GM23338 (cell line): ENCODE data around the gene SYNGR4. TPM values are rescaled to one million over a fixed set of nuclear protein-coding genes. Genes with fewer than 3 reads are reported as not detected.
A peak's percentile ranks its signal among the peaks of the same experiment; 100 is the strongest.

Experiments
- ATAC-seq: fragments of 200-7000 bp; cut with Tn5 transposase; 3 replicates; pipeline ENCODE4 v1.9.1; 2020
- DNase-seq: peaks from one replicate; pipeline ENCODE4 v3.0.0-alpha.2; 2015; ENCODE audit warnings: low spot score
- H2AFZ ChIP-seq: fragments of 200-600 bp; sonication (generic); 2 replicates; pipeline ENCODE4 v1.8.0; 2016; ENCODE audit warnings: antibody characterized with exemption, mild to moderate bottlenecking, moderate library complexity
- H3F3A ChIP-seq: fragments of 200-600 bp; sonication (generic); replicated peaks from 2 replicates; pipeline ENCODE4 v1.8.0; 2017; ENCODE audit warnings: antibody characterized with exemption, mixed run types, low read depth
- H3K27ac ChIP-seq: fragments of 200-600 bp; sonication (generic); 2 replicates; pipeline ENCODE4 v1.6.1; 2016; ENCODE audit warnings: low read depth
- H3K27me3 ChIP-seq: fragments of 200-600 bp; sonication (generic); 2 replicates; pipeline ENCODE4 v1.8.0; 2016; ENCODE audit warnings: mild to moderate bottlenecking, mixed run types, moderate library complexity; ENCODE audit not compliant: insufficient read depth
- H3K36me3 ChIP-seq: fragments of 200-600 bp; sonication (generic); 2 replicates; pipeline ENCODE4 v1.8.0; 2016; ENCODE audit warnings: mild to moderate bottlenecking; ENCODE audit not compliant: insufficient read depth
- H3K4me1 ChIP-seq: fragments of 200-600 bp; sonication (generic); 2 replicates; pipeline ENCODE4 v1.8.0; 2016; ENCODE audit warnings: mild to moderate bottlenecking, moderate library complexity; ENCODE audit not compliant: insufficient read depth
- H3K4me2 ChIP-seq: fragments of 200-600 bp; sonication (generic); 2 replicates; pipeline ENCODE4 v1.7.1; 2017; ENCODE audit warnings: mixed run types
- H3K4me3 ChIP-seq: fragments of 200-600 bp; sonication (generic); 2 replicates; pipeline ENCODE4 v1.6.1; 2016; ENCODE audit warnings: mixed run types
- H3K79me2 ChIP-seq: fragments of 200-600 bp; sonication (generic); replicated peaks from 2 replicates; pipeline ENCODE4 v1.8.0; 2017; ENCODE audit warnings: mild to moderate bottlenecking; ENCODE audit not compliant: insufficient read depth
- H3K9me2 ChIP-seq: fragments of 200-600 bp; sonication (generic); 2 replicates; pipeline ENCODE4 v1.8.0; 2017; ENCODE audit not compliant: insufficient read depth
- H4K20me1 ChIP-seq: fragments of 200-600 bp; sonication (generic); replicated peaks from 2 replicates; pipeline ENCODE4 v1.8.0; 2017; ENCODE audit warnings: mild to moderate bottlenecking; ENCODE audit not compliant: insufficient read depth
- H3K27ac Mint-ChIP-seq: 2 replicates; pipeline ENCODE4 v1.8.0; 2020; ENCODE audit warnings: inconsistent platforms, mild to moderate bottlenecking, moderate library complexity, mixed read lengths
- H3K27me3 Mint-ChIP-seq: 3 replicates; pipeline ENCODE4 v1.8.0; 2022; ENCODE audit warnings: low read depth, mild to moderate bottlenecking, moderate library complexity, mixed read lengths, inconsistent platforms; ENCODE audit not compliant: insufficient read depth, poor library complexity
- H3K36me3 Mint-ChIP-seq: 3 replicates; pipeline ENCODE4 v1.8.0; 2021; ENCODE audit warnings: low read depth, mild to moderate bottlenecking, inconsistent platforms, moderate library complexity, mixed read lengths
- H3K4me1 Mint-ChIP-seq: 3 replicates; pipeline ENCODE4 v1.8.0; 2020; ENCODE audit warnings: mild to moderate bottlenecking, inconsistent platforms, mixed read lengths
- H3K4me3 Mint-ChIP-seq: 3 replicates; pipeline ENCODE4 v1.8.0; 2021; ENCODE audit warnings: moderate library complexity, mild to moderate bottlenecking, inconsistent platforms, mixed read lengths
- H3K9me3 Mint-ChIP-seq: 3 replicates; pipeline ENCODE4 v1.8.0; 2020; ENCODE audit warnings: moderate library complexity, mild to moderate bottlenecking, inconsistent platforms, mixed read lengths
- CREB1 ChIP-seq: fragments of 250-450 bp; sonication (Bioruptor Pico); IDR thresholded peaks from 2 replicates; pipeline ENCODE4 v1.5.0; 2020; ENCODE audit warnings: low read depth, mild to moderate bottlenecking, moderate library complexity
- ETS1 ChIP-seq: IDR thresholded peaks from 2 replicates; pipeline ENCODE4 v1.6.1; 2016; ENCODE audit warnings: antibody characterized with exemption
- EZH2 ChIP-seq: fragments of 200-600 bp; sonication (generic); IDR thresholded peaks from one replicate; pipeline ENCODE4 v1.8.0; 2017; ENCODE audit warnings: antibody characterized with exemption, mild to moderate bottlenecking, low read depth; ENCODE audit not compliant: unreplicated experiment
- JUNB ChIP-seq: IDR thresholded peaks from one replicate; pipeline ENCODE4 v1.6.1; 2016; ENCODE audit warnings: antibody characterized with exemption; ENCODE audit not compliant: unreplicated experiment
- NANOG ChIP-seq: IDR thresholded peaks from 2 replicates; pipeline ENCODE4 v1.6.1; 2016; ENCODE audit warnings: antibody characterized with exemption, borderline replicate concordance
- POLR2AphosphoS5 ChIP-seq: IDR thresholded peaks from 2 replicates; pipeline ENCODE4 v1.6.1; 2016; ENCODE audit warnings: antibody characterized with exemption, low read depth
- REST ChIP-seq: IDR thresholded peaks from one replicate; pipeline ENCODE4 v1.6.1; 2018; ENCODE audit warnings: antibody characterized with exemption; ENCODE audit not compliant: unreplicated experiment
- ZNF114 ChIP-seq: fragments of 250-450 bp; sonication (Bioruptor Pico); IDR thresholded peaks from 2 replicates; pipeline ENCODE4 v1.5.0; 2020; ENCODE audit warnings: mild to moderate bottlenecking, moderate library complexity
- ZNF331 ChIP-seq: fragments of 250-450 bp; sonication (Bioruptor Pico); IDR thresholded peaks from 2 replicates; pipeline ENCODE4 v1.5.0; 2020; ENCODE audit warnings: low read depth, mild to moderate bottlenecking, moderate library complexity
- polyA plus RNA-seq: library from polyadenylated mRNA; unstranded; fragments of >200 nt; fragmentation: Nextera tagmentation; extraction: Ambion mirVana; gene quantifications from 2 replicates; pipeline ENCODE4 v1.2.1, GENCODE V29; 2016
- total RNA-seq: library from RNA; depleted of rRNA; stranded (reverse); fragments of >200 nt; shearing (Covaris generic); gene quantifications from 2 replicates; pipeline ENCODE4 v1.2.3, GENCODE V29; 2014
- TF ChIP-seq, protein P1 (sequence below), 2 experiments: fragments of 200-600 bp in 1 of 2; sonication (generic) in 1 of 2; conservative IDR thresholded peaks; 2 replicates each; pipeline versions ENCODE4 v1.5.1 to v1.6.1; 2016 to 2017; ENCODE audit warnings: antibody characterized with exemption in 2 of 2, low read depth in 2 of 2, mild to moderate bottlenecking in 2 of 2, moderate library complexity in 1 of 2

The SYNGR4 gene
- total and polyA plus RNA-seq, 2 experiments from 2014 or later = not detected

- no peak for DNase-seq
- no peak overlapping the region for H3K27ac Mint-ChIP-seq
- H3K4me3 Mint-ChIP-seq = no peak overlapping the region
Measured at GRCh38 chr19:48350856-48351255, 13.3 kb upstream of the SYNGR4 start.

GRCh38 chr19:48351341-48351752, 12.8 kb upstream of the SYNGR4 start:
- TF ChIP-seq, protein P1, sequence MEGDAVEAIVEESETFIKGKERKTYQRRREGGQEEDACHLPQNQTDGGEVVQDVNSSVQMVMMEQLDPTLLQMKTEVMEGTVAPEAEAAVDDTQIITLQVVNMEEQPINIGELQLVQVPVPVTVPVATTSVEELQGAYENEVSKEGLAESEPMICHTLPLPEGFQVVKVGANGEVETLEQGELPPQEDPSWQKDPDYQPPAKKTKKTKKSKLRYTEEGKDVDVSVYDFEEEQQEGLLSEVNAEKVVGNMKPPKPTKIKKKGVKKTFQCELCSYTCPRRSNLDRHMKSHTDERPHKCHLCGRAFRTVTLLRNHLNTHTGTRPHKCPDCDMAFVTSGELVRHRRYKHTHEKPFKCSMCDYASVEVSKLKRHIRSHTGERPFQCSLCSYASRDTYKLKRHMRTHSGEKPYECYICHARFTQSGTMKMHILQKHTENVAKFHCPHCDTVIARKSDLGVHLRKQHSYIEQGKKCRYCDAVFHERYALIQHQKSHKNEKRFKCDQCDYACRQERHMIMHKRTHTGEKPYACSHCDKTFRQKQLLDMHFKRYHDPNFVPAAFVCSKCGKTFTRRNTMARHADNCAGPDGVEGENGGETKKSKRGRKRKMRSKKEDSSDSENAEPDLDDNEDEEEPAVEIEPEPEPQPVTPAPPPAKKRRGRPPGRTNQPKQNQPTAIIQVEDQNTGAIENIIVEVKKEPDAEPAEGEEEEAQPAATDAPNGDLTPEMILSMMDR (conservative IDR thresholded peaks at IDR 0.05; ENCODE audit: low read depth in 2 of 2) = peak; percentile 91 to 94
- TF ChIP-seq NANOG = no peak
- no peaks in the 10 kb centered on the region for H3K79me2 ChIP-seq
- H3K36me3 ChIP-seq = no peaks in the 10 kb centered on the region
- H2AFZ ChIP-seq = no peak overlapping the region
- no peak overlapping the region for H3K27ac ChIP-seq
- peaks cover 4% of the 10 kb centered on the region for H3K4me1 Mint-ChIP-seq
- 0 out of 2 replicates have a peak, but pooled peaks cover 2% of the 10 kb centered on the region for H3F3A ChIP-seq
- DNase-seq (peak; percentile 88), ATAC-seq (peak; percentile 96)
- H3K27ac Mint-ChIP-seq = no peak overlapping the region
- H4K20me1 ChIP-seq = peaks cover 4% of the 10 kb centered on the region; the same call in 1 of the 2 replicates
- no peak overlapping the region for H3K4me2 ChIP-seq
- peaks cover 9% of the 10 kb centered on the region for H3K27me3 Mint-ChIP-seq
- H3K4me3 Mint-ChIP-seq = no peak overlapping the region
- no peaks in the 10 kb centered on the region for H3K9me2 ChIP-seq
- H3K9me3 Mint-ChIP-seq = peaks cover 3% of the 10 kb centered on the region; the same call in 1 of the 3 replicates
- no peaks in the 10 kb centered on the region for H3K36me3 Mint-ChIP-seq
- H3K27me3 ChIP-seq = no peaks in the 10 kb centered on the region
- H3K4me1 ChIP-seq = no peaks in the 10 kb centered on the region; the same call in 1 of the 2 replicates
- no peak overlapping the region for H3K4me3 ChIP-seq

More at GRCh38 chr19:48350856-48351255, 13.3 kb upstream of the SYNGR4 start:
- ATAC-seq = no peak
- no peak overlapping the region for H3K4me2 ChIP-seq
- peaks cover 11% of the 10 kb centered on the region for H3K27me3 Mint-ChIP-seq
- H4K20me1 ChIP-seq = peaks cover 4% of the 10 kb centered on the region; the same call in 1 of the 2 replicates
- H3K4me1 ChIP-seq = no peaks in the 10 kb centered on the region; the same call in 1 of the 2 replicates
- no peak overlapping the region for H3K4me3 ChIP-seq
- 0 out of 2 replicates have a peak, but pooled peaks cover 2% of the 10 kb centered on the region for H3F3A ChIP-seq
- no peaks in the 10 kb centered on the region for H3K36me3 Mint-ChIP-seq
- H2AFZ ChIP-seq = no peak overlapping the region
- no peaks in the 10 kb centered on the region for H3K36me3 ChIP-seq
- H3K27ac ChIP-seq = no peak overlapping the region
- H3K4me1 Mint-ChIP-seq = peaks cover 4% of the 10 kb centered on the region
- peaks cover 3% of the 10 kb centered on the region; the same call in 1 of the 3 replicates for H3K9me3 Mint-ChIP-seq
- no peaks in the 10 kb centered on the region for H3K9me2 ChIP-seq
- no peak for TF ChIP-seq CREB1 (CRISPR knock-in tag)
- TF ChIP-seq, protein P1 (conservative IDR thresholded peaks at IDR 0.05; ENCODE audit: low read depth in 2 of 2) = no peak
- no peaks in the 10 kb centered on the region for H3K27me3 ChIP-seq
- H3K79me2 ChIP-seq = no peaks in the 10 kb centered on the region

- no peak overlapping the region for H2AFZ ChIP-seq
- no peak overlapping the region for H3K27ac Mint-ChIP-seq
Measured at GRCh38 chr19:48353677-48354076, 10.5 kb upstream of the SYNGR4 start.

More at GRCh38 chr19:48353677-48354076, 10.5 kb upstream of the SYNGR4 start:
- H3K27me3 Mint-ChIP-seq = peaks cover 7% of the 10 kb centered on the region
- H3K36me3 ChIP-seq = no peaks in the 10 kb centered on the region
- no peak overlapping the region for H3K4me3 ChIP-seq
- no peak for TF ChIP-seq ETS1
- TF ChIP-seq POLR2AphosphoS5 = no peak
- no peak for TF ChIP-seq ZNF114
- no peak for TF ChIP-seq REST
- no peak for TF ChIP-seq EZH2
- no peak for TF ChIP-seq JUNB
- no peak for TF ChIP-seq NANOG
- no peak for TF ChIP-seq ZNF331 (CRISPR knock-in tag)
- H3K4me1 Mint-ChIP-seq = peaks cover 4% of the 10 kb centered on the region
- no peaks in the 10 kb centered on the region for H3K4me1 ChIP-seq
- 0 out of 3 replicates have a peak, but pooled peaks cover 3% of the 10 kb centered on the region for H3K9me3 Mint-ChIP-seq
- H3K27ac ChIP-seq = no peak overlapping the region
- no peaks in the 10 kb centered on the region for H3K79me2 ChIP-seq
- H3K9me2 ChIP-seq = no peaks in the 10 kb centered on the region
- peaks cover 3% of the 10 kb centered on the region; the same call in 1 of the 3 replicates for H3K36me3 Mint-ChIP-seq
- 0 out of 2 replicates have a peak, but pooled peaks cover 2% of the 10 kb centered on the region for H3F3A ChIP-seq
- no peak overlapping the region for H3K4me3 Mint-ChIP-seq
- DNase-seq (no peak), ATAC-seq (no peak)
- H3K27me3 ChIP-seq = no peaks in the 10 kb centered on the region
- peaks cover 4% of the 10 kb centered on the region; the same call in 1 of the 2 replicates for H4K20me1 ChIP-seq
- no peak overlapping the region for H3K4me2 ChIP-seq
